ENCODE results near the gene FAM229B.

DNA sequence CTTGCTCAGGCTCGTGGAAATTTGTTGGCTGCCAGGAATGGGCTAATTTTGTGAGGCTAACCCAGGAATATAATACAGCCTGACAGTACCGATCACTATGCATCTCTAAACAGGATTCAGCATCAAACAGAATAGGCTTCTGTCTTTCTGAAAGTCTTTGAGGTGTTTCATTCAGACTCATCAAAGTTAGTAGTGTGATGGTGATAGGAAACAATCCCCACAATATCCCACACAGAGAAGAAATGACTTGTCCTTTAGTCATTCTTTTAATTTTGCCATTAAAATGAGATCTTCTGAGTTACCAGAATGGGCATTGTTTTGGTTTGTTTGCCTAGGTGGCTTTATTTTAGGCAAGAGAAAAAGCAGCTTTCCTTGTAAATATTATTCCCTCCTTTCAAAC is 54.3 kb downstream of the FAM229B start:
- TF ChIP-seq, protein P1, sequence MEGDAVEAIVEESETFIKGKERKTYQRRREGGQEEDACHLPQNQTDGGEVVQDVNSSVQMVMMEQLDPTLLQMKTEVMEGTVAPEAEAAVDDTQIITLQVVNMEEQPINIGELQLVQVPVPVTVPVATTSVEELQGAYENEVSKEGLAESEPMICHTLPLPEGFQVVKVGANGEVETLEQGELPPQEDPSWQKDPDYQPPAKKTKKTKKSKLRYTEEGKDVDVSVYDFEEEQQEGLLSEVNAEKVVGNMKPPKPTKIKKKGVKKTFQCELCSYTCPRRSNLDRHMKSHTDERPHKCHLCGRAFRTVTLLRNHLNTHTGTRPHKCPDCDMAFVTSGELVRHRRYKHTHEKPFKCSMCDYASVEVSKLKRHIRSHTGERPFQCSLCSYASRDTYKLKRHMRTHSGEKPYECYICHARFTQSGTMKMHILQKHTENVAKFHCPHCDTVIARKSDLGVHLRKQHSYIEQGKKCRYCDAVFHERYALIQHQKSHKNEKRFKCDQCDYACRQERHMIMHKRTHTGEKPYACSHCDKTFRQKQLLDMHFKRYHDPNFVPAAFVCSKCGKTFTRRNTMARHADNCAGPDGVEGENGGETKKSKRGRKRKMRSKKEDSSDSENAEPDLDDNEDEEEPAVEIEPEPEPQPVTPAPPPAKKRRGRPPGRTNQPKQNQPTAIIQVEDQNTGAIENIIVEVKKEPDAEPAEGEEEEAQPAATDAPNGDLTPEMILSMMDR (IDR thresholded peaks at IDR 0.05): no peak
- TF ChIP-seq EP300 (IDR thresholded peaks at IDR 0.05) (no peak), POLR2A (IDR thresholded peaks at IDR 0.05; ENCODE audit: low read depth) (no peak), POLR2AphosphoS5 (IDR thresholded peaks at IDR 0.05) (no peak)
